Activated CD8-positive, alpha-beta T cell treated with anti-CD3 and anti-CD28 coated beads for 36 hours (primary cell): ENCODE data around the gene PVALB. TPM values are rescaled to one million over a fixed set of nuclear protein-coding genes. Genes with fewer than 3 reads are reported as not detected.

Source experiments
- ATAC-seq: fragments of 200-7000 bp; cut with Tn5 transposase; one replicate; pipeline ENCODE4 v1.10.0; 2021; ENCODE audit warnings: mild to moderate bottlenecking, moderate library complexity
- CTCF ChIA-PET: fragments of 350-600 bp; sonication (Branson Sonifier 250); formaldehyde crosslinking; loops from one replicate; lab custom pipeline; 2021; ENCODE audit warnings: antibody characterized with exemption; lab: Charles Lee
- POLR2A ChIA-PET: fragments of 350-600 bp; sonication (Branson Sonifier 250); formaldehyde crosslinking; loops from one replicate; lab custom pipeline; 2021; ENCODE audit warnings: antibody characterized with exemption; lab: Charles Lee
- DNase-seq: peaks from one replicate; pipeline ENCODE4 v3.0.0-alpha.2; 2020
- H3K27ac Mint-ChIP-seq: one replicate; pipeline ENCODE4 v1.8.0; 2021; ENCODE audit warnings: mild to moderate bottlenecking, mixed read lengths
- H3K27me3 Mint-ChIP-seq: one replicate; pipeline ENCODE4 v1.8.0; 2021; ENCODE audit warnings: mixed read lengths
- H3K36me3 Mint-ChIP-seq: one replicate; pipeline ENCODE4 v1.8.0; 2021; ENCODE audit warnings: low read depth, mixed read lengths
- H3K4me1 Mint-ChIP-seq: one replicate; pipeline ENCODE4 v1.8.0; 2021; ENCODE audit warnings: low read depth, mixed read lengths
- H3K4me3 Mint-ChIP-seq: one replicate; pipeline ENCODE4 v1.8.0; 2021; ENCODE audit warnings: mild to moderate bottlenecking, moderate library complexity, mixed read lengths
- H3K9me3 Mint-ChIP-seq: one replicate; pipeline ENCODE4 v1.8.0; 2021; ENCODE audit warnings: mixed read lengths
- CTCF ChIP-seq: fragments of 200-600 bp; IDR thresholded peaks from one replicate; pipeline ENCODE4 v1.8.0; 2022; ENCODE audit warnings: antibody characterized with exemption, mild to moderate bottlenecking
- intact Hi-C: fragments of 100-400 bp; cut with micrococcal nuclease; formaldehyde crosslinking; loops from one replicate; pipeline ENCODE4 v1.10.0; 2022
- total RNA-seq, 2 experiments: library from RNA; stranded (reverse); gene quantifications; one replicate each; pipeline ENCODE4 v1.2.3, GENCODE V29; 2021

Gene PVALB
- total RNA-seq, 2 experiments from 2014 or later, result not detected

- H3K27me3 Mint-ChIP-seq, result peaks cover 11% of the 10 kb centered on the region
- ChIA-PET CTCF (no interaction called here), POLR2A (no interaction called here)
- DNase-seq (no peak), ATAC-seq (no peak)
- no peak overlapping the region for H3K27ac Mint-ChIP-seq
- TF ChIP-seq CTCF, result no peak
- intact Hi-C loops, result no loop called here
- H3K36me3 Mint-ChIP-seq, result no peaks in the 10 kb centered on the region
- H3K9me3 Mint-ChIP-seq, result no peaks in the 10 kb centered on the region
- no peak overlapping the region for H3K4me3 Mint-ChIP-seq
- no peaks in the 10 kb centered on the region for H3K4me1 Mint-ChIP-seq
Observed at GRCh38 chr22:36824655-36825054, 7.8 kb upstream of the PVALB start.

GRCh38 chr22:36823186-36823839 is 6.5 kb upstream of the PVALB start:
- H3K27me3 Mint-ChIP-seq, result peaks cover 16% of the 10 kb centered on the region
- H3K9me3 Mint-ChIP-seq, result no peaks in the 10 kb centered on the region
- H3K36me3 Mint-ChIP-seq, result no peaks in the 10 kb centered on the region
- no peak overlapping the region for H3K27ac Mint-ChIP-seq
- CTCF ChIA-PET, result interaction anchor here (1.8 kb wide), 1 partner anchor 30 kb away, joined by 4 read pairs; no protein-coding TSS in a partner anchor
- no peak for TF ChIP-seq CTCF
- H3K4me3 Mint-ChIP-seq, result no peak overlapping the region
- POLR2A ChIA-PET, result no interaction called here
- H3K4me1 Mint-ChIP-seq, result no peaks in the 10 kb centered on the region
- no peak for DNase-seq
- intact Hi-C loops, result no loop called here
- no peak for ATAC-seq

GRCh38 chr22:36822581-36822980 is 5.7 kb upstream of the PVALB start:
- ChIA-PET CTCF (interaction anchor here (1.8 kb wide), 1 partner anchor 31 kb away, joined by 4 read pairs; no protein-coding TSS in a partner anchor), POLR2A (no interaction called here)
- Mint-ChIP-seq H3K4me1 (no peaks in the 10 kb centered on the region), H3K9me3 (no peaks in the 10 kb centered on the region), H3K4me3 (no peak overlapping the region), H3K27me3 (peaks cover 23% of the 10 kb centered on the region), H3K36me3 (no peaks in the 10 kb centered on the region), H3K27ac (no peak overlapping the region)
- intact Hi-C loops, result no loop called here
- TF ChIP-seq CTCF, result no peak
- no peak for DNase-seq
- no peak for ATAC-seq

GRCh38 chr22:36819112-36819511 is 2.3 kb upstream of the PVALB start:
- no peak for DNase-seq
- no peaks in the 10 kb centered on the region for H3K36me3 Mint-ChIP-seq
- H3K9me3 Mint-ChIP-seq, result no peaks in the 10 kb centered on the region
- no peaks in the 10 kb centered on the region for H3K4me1 Mint-ChIP-seq
- intact Hi-C loops, result no loop called here
- peaks cover 48% of the 10 kb centered on the region for H3K27me3 Mint-ChIP-seq
- H3K27ac Mint-ChIP-seq, result no peak overlapping the region
- no peak overlapping the region for H3K4me3 Mint-ChIP-seq
- no peak for ATAC-seq
- POLR2A ChIA-PET, result interaction anchor here (1.3 kb wide), 1 partner anchor 14 kb away, joined by 3 read pairs; no protein-coding TSS in a partner anchor
- CTCF ChIA-PET, result interaction anchor here (3.6 kb wide), 1 partner anchor 37 kb away, joined by 16 read pairs; no protein-coding TSS in a partner anchor
- no peak for TF ChIP-seq CTCF

GRCh38 chr22:36818010-36818642 is 1.3 kb upstream of the PVALB start:
- POLR2A ChIA-PET, result interaction anchor here (1.0 kb wide), 1 partner anchor 15 kb away, joined by 3 read pairs; no protein-coding TSS in a partner anchor
- ATAC-seq, result no peak
- H3K27me3 Mint-ChIP-seq, result peaks cover 53% of the 10 kb centered on the region

More at GRCh38 chr22:36818010-36818642, 1.3 kb upstream of the PVALB start:
- Mint-ChIP-seq H3K4me1 (no peaks in the 10 kb centered on the region), H3K36me3 (no peaks in the 10 kb centered on the region), H3K27ac (no peak overlapping the region), H3K4me3 (no peak overlapping the region), H3K9me3 (no peaks in the 10 kb centered on the region)
- CTCF ChIA-PET, result interaction anchor here (3.6 kb wide), 1 partner anchor 38 kb away, joined by 16 read pairs; no protein-coding TSS in a partner anchor
- DNase-seq, result no peak
- intact Hi-C loops, result no loop called here
- no peak for TF ChIP-seq CTCF
